A673 (cell line): ENCODE measurements around the gene LCLAT1.

Source experiments
- EZH2 ChIP-seq: fragments of 200-600 bp; sonication (generic); IDR thresholded peaks from 2 replicates; pipeline ENCODE4 v1.6.1; 2017; ENCODE audit warnings: borderline replicate concordance, low read depth, mild to moderate bottlenecking, mixed read lengths, antibody characterized with exemption, low read length; ENCODE audit not compliant: poor library complexity, severe bottlenecking
- TF ChIP-seq, protein P1 (sequence below): fragments of 300-800, 200-600 bp; sonication (generic); conservative IDR thresholded peaks from 2 replicates; pipeline ENCODE4 v1.5.1; 2017; ENCODE audit warnings: low read depth, mild to moderate bottlenecking, antibody characterized with exemption, low read length, moderate library complexity, mixed read lengths

DNA sequence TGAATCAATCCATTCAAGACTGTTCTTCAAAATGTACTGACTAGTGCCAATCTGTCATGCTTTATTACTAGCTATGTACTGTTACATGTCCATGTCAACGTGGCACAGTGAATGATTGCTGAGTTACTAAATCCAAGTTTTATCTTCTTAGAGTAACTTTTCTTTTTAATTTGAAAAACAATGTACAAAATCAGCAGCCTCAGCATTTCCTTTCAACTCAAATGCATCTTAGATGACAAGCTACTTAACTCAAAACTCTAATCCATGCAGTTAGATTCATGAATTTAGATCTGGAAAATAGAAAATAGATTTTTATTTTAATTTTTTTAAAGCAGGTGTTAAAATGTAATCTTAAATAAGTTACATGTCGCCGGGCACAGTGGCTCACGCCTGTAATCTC lies 186.0 kb downstream of the LCLAT1 start:
- TF ChIP-seq, protein P1, sequence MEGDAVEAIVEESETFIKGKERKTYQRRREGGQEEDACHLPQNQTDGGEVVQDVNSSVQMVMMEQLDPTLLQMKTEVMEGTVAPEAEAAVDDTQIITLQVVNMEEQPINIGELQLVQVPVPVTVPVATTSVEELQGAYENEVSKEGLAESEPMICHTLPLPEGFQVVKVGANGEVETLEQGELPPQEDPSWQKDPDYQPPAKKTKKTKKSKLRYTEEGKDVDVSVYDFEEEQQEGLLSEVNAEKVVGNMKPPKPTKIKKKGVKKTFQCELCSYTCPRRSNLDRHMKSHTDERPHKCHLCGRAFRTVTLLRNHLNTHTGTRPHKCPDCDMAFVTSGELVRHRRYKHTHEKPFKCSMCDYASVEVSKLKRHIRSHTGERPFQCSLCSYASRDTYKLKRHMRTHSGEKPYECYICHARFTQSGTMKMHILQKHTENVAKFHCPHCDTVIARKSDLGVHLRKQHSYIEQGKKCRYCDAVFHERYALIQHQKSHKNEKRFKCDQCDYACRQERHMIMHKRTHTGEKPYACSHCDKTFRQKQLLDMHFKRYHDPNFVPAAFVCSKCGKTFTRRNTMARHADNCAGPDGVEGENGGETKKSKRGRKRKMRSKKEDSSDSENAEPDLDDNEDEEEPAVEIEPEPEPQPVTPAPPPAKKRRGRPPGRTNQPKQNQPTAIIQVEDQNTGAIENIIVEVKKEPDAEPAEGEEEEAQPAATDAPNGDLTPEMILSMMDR, result no peak
- no peak for TF ChIP-seq EZH2
